Liver (tissue), 9 donors: ENCODE data around the gene LYRM1. TPM values are rescaled to one million over a fixed set of nuclear protein-coding genes. Genes with fewer than 3 reads are reported as not detected.

Source experiments
- DNase-seq: peaks from one replicate; pipeline ENCODE4 v3.0.0-alpha.2; 2017; ENCODE audit warnings: low spot score
- H3K27ac ChIP-seq, 2 donors: one replicate each; pipeline ENCODE4 v1.7.0; 2013; ENCODE audit warnings: inconsistent platforms in 2 of 2, low read length in 2 of 2, control low read depth in 1 of 2, low read depth in 1 of 2, mild to moderate bottlenecking in 1 of 2
- H3K27me3 ChIP-seq, 4 donors: one replicate each; pipeline versions ENCODE4 v1.6.1 to v1.7.0; 2013; ENCODE audit warnings: low read length in 3 of 4, inconsistent platforms in 1 of 4, mild to moderate bottlenecking in 1 of 4, moderate library complexity in 1 of 4; ENCODE audit not compliant: control insufficient read depth in 4 of 4, insufficient read depth in 4 of 4
- H3K36me3 ChIP-seq, 4 donors: one replicate each; pipeline versions ENCODE4 v1.6.1 to v1.7.0; 2013; ENCODE audit warnings: low read length in 3 of 4, mild to moderate bottlenecking in 3 of 4, low read depth in 1 of 4, moderate library complexity in 1 of 4; ENCODE audit not compliant: control insufficient read depth in 4 of 4, insufficient read depth in 3 of 4
- H3K4me1 ChIP-seq, 4 donors: one replicate each; pipeline versions ENCODE4 v1.6.1 to v1.7.0; 2013; ENCODE audit warnings: low read length in 3 of 4, mild to moderate bottlenecking in 3 of 4, moderate library complexity in 1 of 4; ENCODE audit not compliant: control insufficient read depth in 4 of 4, insufficient read depth in 4 of 4
- H3K4me3 ChIP-seq, 3 donors: one replicate each; pipeline versions ENCODE4 v1.6.1 to v1.7.0; 2013; ENCODE audit warnings: low read length in 3 of 3, control low read depth in 1 of 3, low read depth in 1 of 3, mild to moderate bottlenecking in 1 of 3
- H3K9ac ChIP-seq, 2 donors: one replicate each; pipeline ENCODE4 v1.7.0; 2013; ENCODE audit warnings: low read length in 2 of 2, mild to moderate bottlenecking in 2 of 2, moderate library complexity in 2 of 2, control low read depth in 1 of 2, low read depth in 1 of 2
- H3K9me3 ChIP-seq, 4 donors: one replicate each; pipeline versions ENCODE4 v1.6.1 to v1.7.0; 2013; ENCODE audit warnings: low read length in 3 of 4; ENCODE audit not compliant: control insufficient read depth in 4 of 4
- ATF3 ChIP-seq: IDR thresholded peaks from 2 replicates; pipeline ENCODE4 v1.6.1; 2016; ENCODE audit warnings: antibody characterized with exemption
- CTCF ChIP-seq: fragments of 150-350 bp; IDR thresholded peaks from 2 replicates; pipeline ENCODE4 v1.5.1; 2017; ENCODE audit warnings: improper control_type of control experiment, low read depth, low read length; ENCODE audit not compliant: missing input control
- EGR1 ChIP-seq, 2 donors: IDR thresholded peaks; 2 replicates each; pipeline ENCODE4 v1.6.1; 2016 to 2018; ENCODE audit warnings: antibody characterized with exemption in 2 of 2, low read depth in 2 of 2
- FOXA1 ChIP-seq: IDR thresholded peaks from 2 replicates; pipeline ENCODE4 v1.6.1; 2016; ENCODE audit warnings: antibody characterized with exemption
- FOXA2 ChIP-seq: IDR thresholded peaks from 2 replicates; pipeline ENCODE4 v1.6.1; 2016; ENCODE audit warnings: antibody characterized with exemption
- GABPA ChIP-seq, 2 donors: IDR thresholded peaks in 1 of 2; conservative IDR thresholded peaks in 1 of 2; 2 replicates each; pipeline ENCODE4 v1.6.1; 2016; ENCODE audit warnings: antibody characterized with exemption in 2 of 2, mild to moderate bottlenecking in 1 of 2, moderate library complexity in 1 of 2
- HNF4A ChIP-seq, 2 donors: conservative IDR thresholded peaks; 2 replicates each; pipeline ENCODE4 v1.6.1; 2016; ENCODE audit warnings: antibody characterized with exemption in 2 of 2, mild to moderate bottlenecking in 2 of 2
- HNF4G ChIP-seq: IDR thresholded peaks from 2 replicates; pipeline ENCODE4 v1.6.1; 2016; ENCODE audit warnings: antibody characterized with exemption
- JUND ChIP-seq, 2 donors: IDR thresholded peaks; 2 replicates each; pipeline ENCODE4 v1.6.1; 2016; ENCODE audit warnings: antibody characterized with exemption in 2 of 2
- MAX ChIP-seq: IDR thresholded peaks from 2 replicates; pipeline ENCODE4 v1.6.1; 2016; ENCODE audit warnings: antibody characterized with exemption
- NR2F2 ChIP-seq: IDR thresholded peaks from 2 replicates; pipeline ENCODE4 v1.6.1; 2016; ENCODE audit warnings: antibody characterized with exemption
- REST ChIP-seq: IDR thresholded peaks from 2 replicates; pipeline ENCODE4 v1.6.1; 2016; ENCODE audit warnings: antibody characterized with exemption, mild to moderate bottlenecking
- RXRA ChIP-seq, 2 donors: IDR thresholded peaks; 2 replicates each; pipeline ENCODE4 v1.6.1; 2017 to 2018; ENCODE audit warnings: antibody characterized with exemption in 2 of 2, mild to moderate bottlenecking in 1 of 2
- TAF1 ChIP-seq: conservative IDR thresholded peaks from 2 replicates; pipeline ENCODE4 v1.6.1; 2016; ENCODE audit warnings: antibody characterized with exemption, mild to moderate bottlenecking
- YY1 ChIP-seq: IDR thresholded peaks from 2 replicates; pipeline ENCODE4 v1.6.1; 2016; ENCODE audit warnings: antibody characterized with exemption, mild to moderate bottlenecking
- WGBS: extraction: QIAGEN DNeasy Blood & Tissue Kit; methylation state at CpG from one replicate; pipeline ENCODE4 v1.1.7; 2013; 5-methylcytosine and 5-hydroxymethylcytosine counted together
- polyA plus RNA-seq, 2 donors: library from polyadenylated mRNA; stranded (reverse) in 1 of 2; unstranded in 1 of 2; fragments of 200-250 nt in 1 of 2; fragments of >200 nt in 1 of 2; fragmentation: Nextera tagmentation in 1 of 2; extraction: Ambion mirVana in 1 of 2; gene quantifications; one replicate each; pipeline versions ENCODE4 v1.2.1 to v1.2.3, GENCODE V29; 2013 to 2015
- total RNA-seq, 2 donors: library from RNA; depleted of rRNA; stranded (reverse); fragments of >200 nt; gene quantifications; one replicate each; pipeline ENCODE4 v1.2.3, GENCODE V29; 2014
- donor health status: healthy.
- donor health status: healthy.
- donor health status: healthy.
- donor health status: healthy.
- donor health status: healthy.

The LYRM1 gene
- total and polyA plus RNA-seq, 4 donors = 33.2 to 57.3 (median 50.8) TPM

GRCh38 chr16:20859699-20860098 lies 40.9 kb upstream of the LYRM1 start:
- peaks cover 2 to 28% (median 20%) of the 10 kb centered on the region in 4 donors for H3K36me3 ChIP-seq
- no peak overlapping the region for H3K27ac ChIP-seq
- WGBS = 85% methylated on average over 4 of the region's 4 CpGs

More at GRCh38 chr16:20859699-20860098, 40.9 kb upstream of the LYRM1 start:
- no peaks in the 10 kb centered on the region for H3K9me3 ChIP-seq
- peaks cover 3 to 6% (median 3%) of the 10 kb centered on the region in 4 donors for H3K4me1 ChIP-seq
- H3K4me3 ChIP-seq = no peak overlapping the region
- no peak for DNase-seq
- no peaks in the 10 kb centered on the region for H3K27me3 ChIP-seq
- H3K9ac ChIP-seq = no peak overlapping the region
- TF ChIP-seq EGR1 (IDR thresholded peaks at IDR 0.05; ENCODE audit: low read depth in 2 of 2) (no peak), JUND (IDR thresholded peaks at IDR 0.05) (no peak), MAX (no peak), ATF3 (no peak), NR2F2 (no peak), RXRA (IDR thresholded peaks at IDR 0.05) (no peak), FOXA1 (no peak), GABPA (IDR thresholded peaks at IDR 0.05 in 1 of 2, conservative IDR thresholded peaks at IDR 0.05 in 1 of 2) (no peak), REST (no peak), YY1 (no peak), HNF4A (conservative IDR thresholded peaks at IDR 0.05) (no peak), HNF4G (no peak), CTCF (no peak), TAF1 (no peak), FOXA2 (no peak)
